Breast epithelium (tissue), 3 donors: ENCODE results near the gene EDC4.

Experiments used
- POLR2A ChIP-seq: fragments of 450-650 bp; IDR thresholded peaks from one replicate; pipeline ENCODE4 v1.6.1; 2016; ENCODE audit warnings: antibody characterized with exemption, mild to moderate bottlenecking, moderate library complexity
- POLR2AphosphoS5 ChIP-seq, 3 donors: sonication (generic); formaldehyde crosslinking; IDR thresholded peaks; one replicate each; pipeline ENCODE4 v1.6.1; 2017; ENCODE audit warnings: antibody characterized with exemption in 3 of 3
- TF ChIP-seq, protein P1 (sequence below), 3 donors: fragments of 450-650 bp; IDR thresholded peaks; one replicate each; pipeline ENCODE4 v1.5.1; 2016 to 2017; ENCODE audit warnings: antibody characterized with exemption in 3 of 3, mild to moderate bottlenecking in 3 of 3, moderate library complexity in 3 of 3

DNA sequence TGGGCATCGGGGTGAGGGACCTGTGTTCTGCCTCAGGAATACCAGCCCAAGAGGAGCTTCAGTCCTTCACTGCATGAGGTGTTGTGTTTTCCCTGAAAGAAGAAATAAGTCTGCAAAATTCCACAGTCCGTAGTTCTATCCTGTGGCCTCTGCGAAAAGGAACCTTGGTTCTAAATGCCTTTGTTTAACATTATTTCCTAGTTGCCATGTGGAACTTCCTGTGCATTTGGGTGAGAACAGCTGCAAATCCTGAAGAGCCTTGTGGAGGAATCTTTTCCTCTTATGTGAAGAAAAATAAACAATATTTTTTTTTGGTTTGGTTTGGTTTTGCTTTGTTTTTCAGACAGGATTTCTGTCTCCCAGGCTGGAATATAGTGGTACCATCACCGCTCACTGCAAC lies 30.0 kb downstream of the EDC4 start:
- TF ChIP-seq, protein P1, sequence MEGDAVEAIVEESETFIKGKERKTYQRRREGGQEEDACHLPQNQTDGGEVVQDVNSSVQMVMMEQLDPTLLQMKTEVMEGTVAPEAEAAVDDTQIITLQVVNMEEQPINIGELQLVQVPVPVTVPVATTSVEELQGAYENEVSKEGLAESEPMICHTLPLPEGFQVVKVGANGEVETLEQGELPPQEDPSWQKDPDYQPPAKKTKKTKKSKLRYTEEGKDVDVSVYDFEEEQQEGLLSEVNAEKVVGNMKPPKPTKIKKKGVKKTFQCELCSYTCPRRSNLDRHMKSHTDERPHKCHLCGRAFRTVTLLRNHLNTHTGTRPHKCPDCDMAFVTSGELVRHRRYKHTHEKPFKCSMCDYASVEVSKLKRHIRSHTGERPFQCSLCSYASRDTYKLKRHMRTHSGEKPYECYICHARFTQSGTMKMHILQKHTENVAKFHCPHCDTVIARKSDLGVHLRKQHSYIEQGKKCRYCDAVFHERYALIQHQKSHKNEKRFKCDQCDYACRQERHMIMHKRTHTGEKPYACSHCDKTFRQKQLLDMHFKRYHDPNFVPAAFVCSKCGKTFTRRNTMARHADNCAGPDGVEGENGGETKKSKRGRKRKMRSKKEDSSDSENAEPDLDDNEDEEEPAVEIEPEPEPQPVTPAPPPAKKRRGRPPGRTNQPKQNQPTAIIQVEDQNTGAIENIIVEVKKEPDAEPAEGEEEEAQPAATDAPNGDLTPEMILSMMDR (IDR thresholded peaks at IDR 0.05), result no peak
- TF ChIP-seq POLR2A (no peak), POLR2AphosphoS5 (IDR thresholded peaks at IDR 0.05) (no peak)
